ENCODE measurements around the gene RGS12.

The RGS12 gene

DNA sequence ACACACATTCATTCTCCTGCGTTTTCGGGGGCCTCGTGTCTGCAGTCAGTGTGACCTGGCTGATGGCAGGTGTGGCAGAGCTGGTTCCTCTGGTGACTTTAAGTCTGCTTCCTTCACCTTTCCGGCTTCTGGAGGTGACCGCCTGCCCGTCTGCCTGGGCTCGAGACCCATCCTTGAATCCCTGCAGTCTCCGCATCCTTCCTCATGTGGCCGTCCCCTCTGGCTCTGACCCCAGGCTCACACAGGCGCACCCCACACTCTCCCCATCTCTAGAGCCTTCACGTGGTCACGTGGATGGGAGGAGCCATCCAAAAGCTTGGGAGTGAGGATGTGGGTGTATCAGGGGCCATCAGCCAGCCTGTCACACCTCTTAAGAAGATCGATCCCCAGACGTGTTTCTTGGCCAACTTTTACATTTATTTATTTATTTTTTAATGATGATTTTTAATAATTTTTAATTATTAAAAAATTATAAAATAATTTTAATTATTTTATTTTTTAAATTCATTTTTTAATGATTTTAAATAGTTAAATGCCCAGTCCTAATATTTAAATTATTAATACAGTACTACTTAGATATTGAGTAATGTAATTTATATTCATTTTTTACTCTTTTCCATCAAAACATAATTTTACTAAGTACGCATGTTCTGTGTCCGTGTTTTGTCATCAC, 20.9 kb downstream of the RGS12 start:
- no peak for DNase-seq

DNA sequence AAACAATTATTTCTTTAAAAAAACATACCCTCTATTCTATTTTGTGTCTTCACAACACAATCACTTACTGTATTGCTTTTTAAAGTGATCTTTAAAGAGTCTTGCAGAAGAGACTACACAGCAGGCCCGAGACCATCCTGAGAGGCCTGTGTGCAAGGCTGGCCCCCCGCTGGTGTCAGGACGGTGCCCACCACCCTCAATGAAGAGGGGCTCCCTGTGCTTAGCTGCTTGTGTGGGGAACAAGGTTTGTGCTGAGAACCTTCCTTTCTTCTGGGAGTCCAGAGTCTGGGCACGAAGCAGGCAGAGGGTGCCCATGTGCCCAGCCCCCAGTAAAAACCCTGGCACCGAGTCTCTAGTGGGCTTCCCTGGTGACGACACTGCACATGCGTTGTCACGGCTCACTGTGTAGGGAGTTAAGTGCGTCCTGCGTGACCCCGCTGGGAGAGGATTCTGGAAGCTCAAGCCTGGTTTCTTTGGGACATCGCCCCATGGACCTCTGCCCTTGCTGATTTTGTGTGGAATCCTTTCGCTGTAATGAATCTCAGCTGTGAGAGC, 22.0 kb downstream of the RGS12 start:
- no peak for DNase-seq

DNA sequence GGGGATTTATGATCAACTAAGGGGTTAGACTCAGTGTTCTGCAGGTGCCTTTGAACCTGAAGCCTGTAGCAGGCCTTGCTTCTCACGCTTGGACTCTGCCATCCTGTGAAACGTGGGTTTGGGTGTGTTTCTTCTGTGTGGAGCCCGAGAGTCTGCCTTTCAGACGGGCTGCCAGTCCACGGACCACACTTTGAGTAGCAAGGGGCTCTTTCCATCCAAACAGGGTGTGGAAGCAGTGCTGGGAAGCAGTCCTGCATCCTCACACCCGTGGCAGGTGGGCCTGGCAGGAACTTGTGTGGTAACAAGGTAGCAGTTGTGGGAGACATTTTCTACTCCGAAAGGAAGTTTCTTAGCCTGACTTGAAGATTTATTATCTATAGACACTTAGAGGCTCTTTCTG, 22.7 kb downstream of the RGS12 start:
- no peak for DNase-seq

GRCh38 chr4:3316146-3316545, 23.3 kb downstream of the RGS12 start:
- no peak for DNase-seq

DNA sequence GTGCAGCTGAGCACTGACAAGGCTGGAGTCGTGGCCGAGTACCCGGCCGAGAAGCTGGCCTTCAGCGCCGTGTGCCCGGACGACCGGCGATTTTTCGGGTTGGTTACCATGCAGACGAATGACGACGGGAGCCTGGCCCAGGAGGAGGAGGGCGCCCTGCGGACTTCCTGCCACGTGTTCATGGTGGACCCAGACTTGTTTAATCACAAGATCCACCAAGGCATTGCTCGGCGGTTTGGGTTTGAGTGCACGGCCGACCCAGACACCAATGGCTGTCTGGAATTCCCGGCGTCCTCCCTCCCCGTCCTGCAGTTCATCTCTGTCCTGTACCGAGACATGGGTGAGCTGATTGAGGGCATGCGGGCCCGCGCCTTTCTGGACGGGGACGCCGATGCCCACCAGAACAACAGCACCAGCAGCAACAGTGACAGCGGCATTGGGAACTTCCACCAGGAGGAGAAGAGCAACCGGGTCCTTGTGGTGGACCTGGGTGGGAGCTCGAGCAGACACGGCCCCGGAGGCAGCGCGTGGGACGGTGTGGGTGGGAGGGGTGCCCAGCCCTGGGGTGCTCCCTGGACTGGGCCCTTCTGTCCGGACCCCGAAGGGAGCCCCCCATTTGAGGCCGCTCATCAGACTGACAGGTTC, 24.3 kb downstream of the RGS12 start:
- DNase-seq: no peak

DNA sequence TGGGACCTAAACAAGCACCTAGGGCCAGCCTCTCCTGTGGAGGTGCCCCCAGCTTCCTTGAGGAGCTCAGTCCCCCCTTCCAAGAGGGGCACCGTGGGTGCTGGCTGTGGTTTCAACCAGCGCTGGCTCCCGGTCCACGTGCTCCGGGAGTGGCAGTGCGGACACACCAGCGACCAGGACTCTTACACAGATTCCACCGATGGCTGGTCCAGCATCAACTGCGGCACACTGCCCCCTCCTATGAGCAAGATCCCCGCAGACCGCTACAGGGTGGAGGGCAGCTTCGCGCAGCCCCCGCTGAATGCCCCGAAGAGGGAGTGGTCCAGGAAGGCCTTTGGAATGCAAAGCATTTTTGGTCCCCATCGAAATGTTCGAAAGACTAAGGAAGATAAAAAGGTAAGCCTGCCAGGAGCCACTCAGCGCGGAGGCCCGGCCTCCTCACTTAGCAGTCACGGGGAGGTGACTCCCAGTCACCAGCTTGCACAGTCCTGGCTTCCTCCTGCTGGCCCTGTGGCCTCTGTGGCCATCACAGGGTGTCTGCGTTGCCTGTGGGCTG, 24.9 kb downstream of the RGS12 start:
- no peak for DNase-seq

DNA sequence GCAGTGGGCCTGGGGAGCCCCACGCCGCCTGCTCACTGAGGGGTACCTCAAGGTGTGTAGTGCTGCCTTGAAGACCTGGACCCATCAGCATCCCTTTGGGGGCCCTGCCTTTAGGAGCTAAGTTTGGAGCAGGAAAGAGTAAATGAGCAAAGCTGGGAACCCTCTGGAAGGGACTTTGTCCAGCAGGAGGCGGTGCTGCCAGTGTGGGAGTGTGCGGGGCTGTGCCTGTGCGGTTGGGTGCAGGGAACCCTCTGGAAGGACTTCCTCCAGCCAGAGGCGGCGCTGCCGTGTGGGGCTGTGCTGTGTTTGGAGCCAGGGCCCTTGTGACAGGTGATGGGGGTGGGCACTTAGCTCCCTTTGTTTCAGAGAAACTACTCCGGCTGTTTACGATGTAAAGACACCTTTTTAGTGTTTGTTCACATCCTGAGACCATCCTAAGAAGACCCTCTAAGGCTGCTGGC, 25.8 kb downstream of the RGS12 start:
- DNase-seq: no peak

DNA sequence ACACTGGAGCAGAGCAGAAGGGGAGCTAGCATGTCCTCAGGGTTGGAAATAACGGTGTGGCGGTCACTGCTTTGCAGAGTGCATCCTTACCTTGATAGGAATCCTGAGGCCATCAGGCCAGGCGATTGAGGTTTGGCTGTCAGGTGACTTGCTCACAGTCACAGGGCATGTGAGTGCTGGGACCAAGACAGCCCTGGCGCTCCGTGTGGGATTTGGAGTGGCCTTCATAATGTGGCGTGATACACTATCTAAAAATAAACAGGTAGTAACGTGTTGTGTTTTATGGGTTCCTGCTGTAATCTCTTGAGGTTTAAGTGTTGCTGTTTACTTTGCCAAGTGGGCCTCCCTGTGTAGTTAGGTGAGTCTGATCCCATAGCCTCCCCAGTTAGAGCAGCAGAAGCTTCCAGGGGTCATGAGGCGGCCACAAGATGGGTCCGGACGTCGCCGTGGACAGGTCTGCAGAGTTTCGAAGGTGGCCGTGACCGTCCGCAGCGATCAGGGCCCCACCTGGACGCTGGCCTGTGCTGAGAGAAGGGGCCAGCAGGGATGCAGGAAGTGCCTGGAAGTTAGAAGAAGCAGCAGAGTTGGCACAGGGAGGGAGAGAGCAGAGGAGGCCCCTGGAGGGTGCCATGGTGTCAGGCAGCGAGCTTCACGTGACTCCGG, 27.7 kb downstream of the RGS12 start:
- DNase-seq: peak; percentile 42

DNA sequence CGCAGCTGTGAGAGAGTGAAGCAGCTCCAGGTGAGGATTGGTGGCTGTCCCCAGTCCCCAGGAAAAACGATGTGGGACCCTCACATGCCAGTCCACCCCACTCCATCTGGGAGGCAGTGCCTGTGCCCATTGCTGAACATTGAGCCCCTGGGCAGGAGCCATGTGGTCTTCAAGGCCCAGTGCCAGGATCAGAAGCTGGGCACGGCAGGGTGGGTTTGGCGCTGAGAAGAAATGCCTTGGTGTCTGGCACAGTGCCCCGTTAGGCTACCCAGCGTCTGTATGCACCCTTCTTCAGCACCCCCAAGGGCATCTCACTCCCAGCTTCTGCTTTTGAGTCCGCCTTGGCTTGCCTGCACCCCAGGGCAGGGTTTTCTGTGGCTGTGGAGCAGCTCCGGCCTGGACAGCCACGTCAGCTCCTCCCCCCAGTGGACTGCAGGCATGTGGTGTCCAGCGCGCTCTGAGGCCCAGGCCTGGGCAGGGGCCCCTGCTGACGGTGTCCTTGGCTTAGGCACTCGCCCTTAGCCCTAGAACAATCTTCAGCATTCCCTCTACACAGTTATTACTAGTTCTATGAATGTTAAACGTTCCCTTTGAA, 28.6 kb downstream of the RGS12 start:
- DNase-seq: no peak

DNA sequence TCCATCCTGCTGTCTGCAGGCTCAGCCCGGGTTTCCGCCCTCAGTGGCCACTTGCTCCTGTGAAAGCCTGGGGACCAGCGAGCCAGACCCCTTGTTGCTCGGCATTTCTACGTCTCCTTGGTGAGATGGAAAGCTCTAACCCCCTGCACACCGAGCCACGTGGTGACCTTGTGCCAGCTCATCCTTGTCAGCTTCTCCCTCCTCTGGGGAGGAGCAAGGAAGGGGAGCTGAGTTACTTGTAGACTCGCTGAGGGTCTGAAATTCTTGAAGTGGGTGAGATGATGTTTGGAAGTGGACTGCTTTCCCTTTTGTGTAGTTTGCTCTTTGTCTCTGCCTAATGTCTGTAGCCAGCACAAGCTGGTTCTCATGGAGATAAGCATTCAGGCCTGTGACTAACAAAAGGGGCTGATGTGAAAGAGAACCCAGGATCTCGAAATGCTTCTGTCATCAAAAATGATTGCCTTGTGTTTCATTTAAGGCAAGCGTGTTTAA, 29.3 kb downstream of the RGS12 start:
- DNase-seq: no peak

GRCh38 chr4:3323071-3323481, 30.3 kb downstream of the RGS12 start:
- DNase-seq: no peak

DNA sequence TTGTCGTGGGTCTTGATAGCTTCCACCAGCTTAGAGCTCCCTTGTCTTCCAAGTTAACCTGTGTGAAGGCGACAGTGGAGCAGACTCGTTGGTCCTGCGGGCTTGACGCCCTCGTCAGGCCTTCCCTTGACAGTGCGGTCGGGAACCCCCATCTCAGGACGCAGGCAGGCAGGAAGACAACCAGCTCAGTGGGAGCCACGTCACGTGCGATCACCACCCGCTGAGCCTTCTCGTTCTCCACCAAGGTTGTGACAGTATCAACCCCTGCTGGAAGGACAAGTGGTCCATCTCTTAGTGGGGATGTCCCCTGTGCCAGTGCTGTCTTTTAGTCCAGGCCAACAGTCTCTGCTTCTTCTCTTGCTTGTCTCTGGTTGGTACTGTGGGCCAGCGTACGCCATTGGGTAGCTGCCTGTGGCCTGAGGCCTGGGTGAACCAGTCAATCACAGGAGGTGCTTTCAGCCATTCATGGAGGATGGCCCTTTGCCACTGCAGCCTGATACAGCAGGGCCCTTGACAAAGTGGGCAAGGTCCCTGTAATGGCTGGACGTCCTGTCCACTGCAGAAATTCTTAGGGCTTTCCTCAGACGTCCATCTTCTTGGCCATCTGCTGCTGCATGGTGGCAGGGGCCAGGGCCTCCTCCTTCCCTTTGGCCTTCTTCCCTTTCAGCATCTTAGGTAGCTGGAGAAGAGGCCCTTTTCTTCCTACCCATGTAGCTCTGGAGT, 31.4 kb downstream of the RGS12 start:
- no peak for DNase-seq

- no peak for DNase-seq
Measured at GRCh38 chr4:3328814-3329663, 36.2 kb downstream of the RGS12 start.

DNA sequence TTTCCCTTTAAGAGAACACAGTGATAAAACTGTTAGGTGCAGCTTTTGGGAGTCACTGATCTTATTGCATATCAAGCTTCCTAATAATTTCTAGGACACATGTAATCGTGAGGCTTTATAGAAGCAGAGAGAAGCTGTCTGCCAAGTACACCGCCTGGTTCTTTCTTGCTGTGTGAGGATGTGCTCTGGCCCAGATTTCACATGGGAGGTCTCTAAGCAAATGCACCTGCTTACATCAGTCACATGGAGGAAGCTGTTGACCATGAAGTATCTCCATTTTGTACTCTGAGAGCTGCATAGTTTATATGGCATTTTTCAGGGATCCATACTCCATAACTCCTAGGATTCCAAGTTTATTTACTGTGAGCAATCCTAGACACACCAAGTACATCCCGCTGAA, 37.1 kb downstream of the RGS12 start:
- DNase-seq: no peak

DNA sequence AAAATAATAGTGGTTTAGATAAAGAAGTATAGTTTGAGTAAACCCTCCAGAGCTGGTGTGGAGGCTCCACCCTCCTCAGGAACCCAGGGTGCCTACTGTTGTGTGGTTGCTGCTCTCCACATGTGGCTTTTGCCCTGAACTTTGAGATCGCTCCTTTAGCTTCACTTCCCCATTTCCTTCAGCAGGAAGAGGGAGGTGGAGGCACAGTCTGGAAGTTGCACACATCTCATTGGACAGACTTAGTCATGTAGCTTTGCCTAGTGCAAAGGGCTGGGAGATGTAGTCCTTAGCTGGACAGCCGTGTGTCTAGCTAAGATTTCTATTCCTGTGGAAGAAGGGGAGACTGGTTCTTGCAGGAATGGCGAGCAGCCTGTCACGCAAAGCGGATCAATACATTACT, 37.9 kb downstream of the RGS12 start:
- no peak for DNase-seq

GRCh38 chr4:3331511-3332394, 38.9 kb downstream of the RGS12 start:
- no peak for DNase-seq

- no peak for DNase-seq
Measured at GRCh38 chr4:3332498-3332897, 39.7 kb downstream of the RGS12 start.

GRCh38 chr4:3334316-3334715, 41.5 kb downstream of the RGS12 start:
- no peak for DNase-seq

DNA sequence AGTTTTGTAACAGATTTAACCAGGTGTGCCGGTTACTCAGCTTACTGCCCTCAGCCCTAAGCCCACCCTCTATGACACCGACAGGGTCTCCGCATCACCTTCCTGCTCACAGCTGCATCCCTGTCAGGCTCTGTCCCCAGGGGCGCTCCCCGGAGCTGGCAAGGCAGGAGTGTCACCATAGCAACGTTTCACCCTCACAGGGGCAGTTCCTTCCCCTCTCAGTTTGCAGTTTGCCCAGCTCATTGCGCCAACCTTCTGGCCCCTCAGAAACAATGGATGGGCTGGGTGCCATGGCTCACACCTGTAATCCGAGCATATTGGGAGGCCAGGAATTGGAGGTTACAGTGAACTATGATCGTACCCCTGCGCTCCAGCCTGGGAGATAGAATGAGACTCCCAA, 42.6 kb downstream of the RGS12 start:
- no peak for DNase-seq

GRCh38 chr4:3335982-3336381, 43.2 kb downstream of the RGS12 start:
- no peak for DNase-seq

All from NCI-H510A treated with DMSO at 0.1 percent for 48 hours (cell line).